HepG2 (cell line): ENCODE measurements around the gene MTCH2. TPM values are rescaled to one million over a fixed set of nuclear protein-coding genes. Genes with fewer than 3 reads are reported as not detected.

Source experiments
- ATF5 ChIP-seq: sonication (generic); formaldehyde crosslinking; IDR thresholded peaks from 2 replicates; pipeline ENCODE4 v1.4.0; 2020; ENCODE audit warnings: mild to moderate bottlenecking, low read depth, missing genetic modification reagents
- FOXA1 ChIP-seq, 2 experiments: fragments of 450-650 bp in 1 of 2; sonication (generic) in 1 of 2; formaldehyde crosslinking in 1 of 2; IDR thresholded peaks; 2 replicates each; pipeline versions ENCODE4 v1.4.0 to v1.6.1; 2016 to 2020; ENCODE audit warnings: missing genetic modification reagents in 1 of 2
- FOXP1 ChIP-seq, 2 experiments: fragments of 450-650 bp in 1 of 2; IDR thresholded peaks; 2 replicates each; pipeline ENCODE4 v1.6.1; 2017 to 2018; ENCODE audit warnings: antibody characterized with exemption in 1 of 2
- HMGXB4 ChIP-seq, 2 experiments: sonication (generic) in 1 of 2; formaldehyde crosslinking in 1 of 2; IDR thresholded peaks; 2 replicates each; pipeline versions ENCODE4 v1.4.0 to v1.6.1; 2018 to 2020; ENCODE audit warnings: missing genetic modification reagents in 2 of 2, borderline replicate concordance in 1 of 2, low read depth in 1 of 2, mild to moderate bottlenecking in 1 of 2, missing biosample characterization in 1 of 2
- JARID2 ChIP-seq: sonication (generic); formaldehyde crosslinking; IDR thresholded peaks from 2 replicates; pipeline ENCODE4 v1.8.1; 2023; ENCODE audit warnings: missing genetic modification reagents, inconsistent platforms; ENCODE audit not compliant: insufficient replicate concordance
- NRL ChIP-seq: sonication (generic); formaldehyde crosslinking; IDR thresholded peaks from 2 replicates; pipeline ENCODE4 v1.5.0; 2020; ENCODE audit warnings: missing genetic modification reagents, mild to moderate bottlenecking, moderate library complexity, borderline replicate concordance
- SOX5 ChIP-seq: IDR thresholded peaks from 2 replicates; pipeline ENCODE4 v1.6.1; 2016; ENCODE audit warnings: borderline replicate concordance
- ZFAT ChIP-seq: sonication (generic); formaldehyde crosslinking; conservative IDR thresholded peaks from 2 replicates; pipeline ENCODE4 v1.8.1; 2023; ENCODE audit warnings: missing genetic modification reagents, inconsistent platforms
- ZNF136 ChIP-seq: sonication (generic); formaldehyde crosslinking; IDR thresholded peaks from 2 replicates; pipeline ENCODE4 v1.8.1; 2022; ENCODE audit warnings: low read depth, mild to moderate bottlenecking, moderate library complexity, missing genetic modification reagents
- ZNF318 ChIP-seq: sonication (generic); formaldehyde crosslinking; IDR thresholded peaks from 2 replicates; pipeline ENCODE4 v1.4.0; 2020; ENCODE audit warnings: mild to moderate bottlenecking, missing genetic modification reagents
- ZNF414 ChIP-seq: sonication (generic); formaldehyde crosslinking; IDR thresholded peaks from 2 replicates; pipeline ENCODE4 v1.5.0; 2020; ENCODE audit warnings: missing genetic modification reagents
- ZNF431 ChIP-seq: sonication (generic); formaldehyde crosslinking; IDR thresholded peaks from 2 replicates; pipeline ENCODE4 v1.9.0; 2022; ENCODE audit warnings: missing genetic modification reagents, low read depth, mild to moderate bottlenecking, borderline replicate concordance
- ZNF557 ChIP-seq: sonication (generic); formaldehyde crosslinking; IDR thresholded peaks from 2 replicates; pipeline ENCODE4 v1.4.0; 2020; ENCODE audit warnings: missing genetic modification reagents
- ZNF780A ChIP-seq: sonication (generic); formaldehyde crosslinking; IDR thresholded peaks from 2 replicates; pipeline ENCODE4 v1.8.0; 2022; ENCODE audit warnings: mild to moderate bottlenecking, missing genetic modification reagents, moderate library complexity
- ZSCAN21 ChIP-seq: sonication (generic); formaldehyde crosslinking; IDR thresholded peaks from 2 replicates; pipeline ENCODE4 v1.8.0; 2022; ENCODE audit warnings: mild to moderate bottlenecking, missing genetic modification reagents, moderate library complexity, borderline replicate concordance
- polyA plus RNA-seq, 8 experiments: library from polyadenylated mRNA; depleted of rRNA in 3 of 8; stranded (reverse) in 7 of 8; unstranded in 1 of 8; fragments of >200 nt; fragmentation: Illumina TruSeq in 4 of 8; extraction: Trizol in 4 of 8; gene quantifications; 2 replicates each; pipeline versions ENCODE4 v1.2.1 to v1.2.3, GENCODE V29; 2011 to 2016; ENCODE audit warnings: low read depth in 4 of 8, missing spikeins in 1 of 8, mixed read lengths in 1 of 8; ENCODE audit not compliant: insufficient read depth in 1 of 8
- total RNA-seq, 5 experiments: library from RNA; depleted of rRNA; stranded (reverse); fragments of >200 nt; fragmentation: Illumina TruSeq; extraction: Trizol; gene quantifications; 2 replicates each; pipeline ENCODE4 v1.2.3, GENCODE V29; 2016; ENCODE audit warnings: low read depth in 1 of 5

MTCH2 gene
- total and polyA plus RNA-seq, 2 of the 13 experiments (the other 11 are each of a cell fraction or from before 2014, with no cell fraction given) = 112 to 272 TPM

GRCh38 chr11:47578524-47579494 is 63.5 kb downstream of the MTCH2 start, which contains the start of the genes KBTBD4 and NDUFS3 (continued):
- TF ChIP-seq FOXP1 (IDR thresholded peaks at IDR 0.05) (no peak; the same call in 1 of the 2 replicates), FOXP1 (CRISPR knock-in tag; IDR thresholded peaks at IDR 0.05) (peak; percentile 31; the same call in 1 of the 2 replicates), ZNF780A (CRISPR knock-in tag) (peak; percentile 63; the same call in 1 of the 2 replicates), SOX5 (CRISPR knock-in tag) (0 out of 2 replicates have a peak, but pooled peaks have one; percentile 58), ZNF318 (CRISPR knock-in tag) (no peak), NRL (CRISPR knock-in tag) (peak; percentile 99), HMGXB4 (CRISPR knock-in tag; IDR thresholded peaks at IDR 0.05; ENCODE audit: borderline replicate concordance in 1 of 2, low read depth in 1 of 2) (peak; percentile 97 to 99), ZNF431 (CRISPR knock-in tag) (peak; percentile 85; the same call in 1 of the 2 replicates), ATF5 (CRISPR knock-in tag) (no peak), ZNF414 (CRISPR knock-in tag) (peak; percentile 84), ZSCAN21 (CRISPR knock-in tag) (peak; percentile 51), ZNF557 (CRISPR knock-in tag) (peak; percentile 20; the same call in 1 of the 2 replicates), ZFAT (CRISPR knock-in tag) (no peak), JARID2 (peak; percentile 93), FOXA1 (IDR thresholded peaks at IDR 0.05) (no peak), FOXA1 (CRISPR knock-in tag; IDR thresholded peaks at IDR 0.05) (peak; percentile 57; the same call in 1 of the 2 replicates), ZNF136 (CRISPR knock-in tag) (peak; percentile 70; the same call in 1 of the 2 replicates)
